Urinary bladder (tissue), 4 donors: Measurements from ENCODE around the gene MAPK1. TPM values are rescaled to one million over a fixed set of nuclear protein-coding genes. Genes with fewer than 3 reads are reported as not detected.
"Not testable (repeated sequence)": the region's sequence is repeated elsewhere in the genome, so short reads cannot be mapped to it uniquely, and the experiment has no call there.

Experiments used
- DNase-seq: peaks from one replicate; pipeline ENCODE4 v3.0.0-alpha.2; 2015; ENCODE audit errors: extremely low spot score
- H3K27ac ChIP-seq: one replicate; pipeline ENCODE4 v1.5.1; 2013; ENCODE audit warnings: low read depth, mild to moderate bottlenecking, moderate library complexity
- H3K36me3 ChIP-seq: one replicate; pipeline ENCODE4 v1.6.1; 2013; ENCODE audit warnings: mild to moderate bottlenecking, moderate library complexity; ENCODE audit not compliant: insufficient read depth
- H3K4me1 ChIP-seq: one replicate; pipeline ENCODE4 v1.6.1; 2013; ENCODE audit warnings: mild to moderate bottlenecking, moderate library complexity; ENCODE audit not compliant: insufficient read depth
- H3K4me3 ChIP-seq: one replicate; pipeline ENCODE4 v1.5.1; 2013; ENCODE audit warnings: low read depth, low read length
- WGBS: extraction: QIAGEN DNeasy Blood & Tissue Kit; methylation state at CpG from one replicate; pipeline ENCODE4 v1.1.7; 2013; 5-methylcytosine and 5-hydroxymethylcytosine counted together
- polyA plus RNA-seq: library from polyadenylated mRNA; stranded (reverse); fragments of 200-250 nt; gene quantifications from one replicate; pipeline ENCODE4 v1.2.3, GENCODE V29; 2013
- total RNA-seq: library from RNA; depleted of rRNA; stranded (reverse); fragments of >200 nt; gene quantifications from one replicate; pipeline ENCODE4 v1.2.3, GENCODE V29; 2014
- donor health status: healthy with polysubstance abuse.
- donor health status: healthy.

Gene MAPK1
- total and polyA plus RNA-seq, 2 donors = 39.2 to 72.9 TPM

- H3K27ac ChIP-seq = no peak overlapping the region
- no peaks in the 10 kb centered on the region for H3K4me1 ChIP-seq
- H3K4me3 ChIP-seq = no peak overlapping the region
- H3K36me3 ChIP-seq = no peaks in the 10 kb centered on the region
- 80% methylated on average over 11 of the region's 11 CpGs for WGBS
- DNase-seq = no peak
Measured at GRCh38 chr22:21791635-21792625, 75.5 kb downstream of the MAPK1 start.

DNA sequence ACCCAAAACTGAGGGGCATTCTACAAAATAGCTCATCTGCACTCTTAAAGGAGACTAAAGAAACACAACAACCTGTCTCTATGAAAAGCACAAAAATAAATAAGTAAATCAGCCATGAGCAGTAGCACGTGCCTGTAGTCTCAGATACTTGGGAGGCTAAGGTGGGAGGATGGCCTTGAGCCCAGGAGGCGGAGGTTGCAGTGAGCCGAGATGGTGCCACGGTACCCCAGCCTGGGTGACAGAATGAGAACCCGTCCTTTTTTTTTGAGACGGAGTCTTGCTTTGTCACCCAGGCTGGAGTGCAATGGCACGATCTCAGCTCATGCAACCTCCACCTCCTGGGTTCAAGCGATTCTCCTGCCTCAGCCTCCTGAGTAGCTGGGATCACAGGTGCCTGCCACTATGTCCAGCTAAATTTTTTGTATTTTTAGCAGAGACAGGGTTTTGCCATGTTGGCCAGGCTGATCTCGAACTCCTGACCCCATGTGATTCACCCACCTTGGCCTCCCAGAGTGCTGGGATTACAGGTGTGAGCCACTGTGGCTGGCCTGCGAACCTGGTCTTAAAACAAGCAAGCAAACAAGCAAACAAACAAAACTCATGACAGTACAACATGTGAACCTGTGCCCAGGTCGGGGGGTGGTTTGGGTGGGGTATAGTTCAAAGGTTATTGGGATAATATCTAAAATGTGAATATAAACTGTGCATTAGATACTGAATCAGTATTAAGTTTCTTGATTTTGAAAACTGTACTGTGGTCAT, 76.4 kb downstream of the MAPK1 start:
- not testable (repeated sequence) for H3K4me3 ChIP-seq, H3K36me3 ChIP-seq
- 93% methylated on average over 11 of the region's 11 CpGs for WGBS

DNA sequence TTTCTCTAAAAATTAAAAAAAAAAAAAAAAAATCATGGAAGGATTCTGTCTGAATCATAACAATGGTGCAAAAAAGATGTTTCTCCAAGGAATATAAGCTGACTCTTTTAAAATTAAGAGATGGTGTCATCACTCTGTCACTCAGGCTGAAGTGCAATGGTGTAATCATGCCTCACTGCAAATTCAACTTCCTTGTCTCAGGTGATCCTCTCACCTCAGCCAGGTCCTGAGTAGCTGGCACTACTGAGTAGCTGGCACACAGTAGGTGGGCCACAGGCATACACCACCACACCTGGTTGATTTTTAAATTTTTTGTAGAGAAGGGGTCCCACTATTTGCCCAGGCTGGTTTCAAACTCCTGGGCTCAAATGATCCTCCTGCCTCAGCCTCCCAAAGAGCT, 77.1 kb downstream of the MAPK1 start:
- Histone ChIP-seq H3K27ac (no peak overlapping the region), H3K4me3 (no peak overlapping the region), H3K4me1 (no peaks in the 10 kb centered on the region), H3K36me3 (no peaks in the 10 kb centered on the region)
- no peak for DNase-seq

More for the DNA sequence above, 76.4 kb downstream of the MAPK1 start:
- not testable (repeated sequence) for DNase-seq, H3K4me1 ChIP-seq, H3K27ac ChIP-seq

DNA sequence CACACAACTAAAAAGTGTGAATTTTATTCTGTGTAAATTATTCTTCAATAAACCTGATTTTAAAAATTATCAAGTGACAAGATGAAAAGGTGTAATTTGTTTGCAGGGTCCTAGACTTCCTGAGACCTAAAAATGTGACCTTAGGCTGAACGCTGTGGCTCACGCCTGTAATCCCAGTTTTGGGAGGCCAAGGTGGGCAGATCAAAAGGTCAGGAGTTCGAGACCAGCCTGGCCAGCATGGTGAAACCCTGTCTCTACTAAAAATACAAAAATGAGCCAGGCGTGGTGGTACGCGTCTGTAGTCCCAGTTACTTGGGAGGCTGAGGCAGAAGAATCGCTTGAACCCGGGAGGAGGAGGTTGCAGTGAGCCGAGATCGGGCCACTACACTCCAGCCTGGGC, 79.9 kb downstream of the MAPK1 start:
- H3K36me3 ChIP-seq, H3K27ac ChIP-seq, H3K4me3 ChIP-seq, H3K4me1 ChIP-seq, DNase-seq: not testable (repeated sequence)
- 95% methylated on average over 10 of the region's 10 CpGs for WGBS

GRCh38 chr22:21780259-21780658, 87.2 kb downstream of the MAPK1 start:
- no peak overlapping the region for H3K27ac ChIP-seq
- 95% methylated on average over 2 of the region's 2 CpGs for WGBS
- DNase-seq = no peak
- H3K36me3 ChIP-seq = no peaks in the 10 kb centered on the region
- H3K4me1 ChIP-seq = no peaks in the 10 kb centered on the region
- no peak overlapping the region for H3K4me3 ChIP-seq

DNA sequence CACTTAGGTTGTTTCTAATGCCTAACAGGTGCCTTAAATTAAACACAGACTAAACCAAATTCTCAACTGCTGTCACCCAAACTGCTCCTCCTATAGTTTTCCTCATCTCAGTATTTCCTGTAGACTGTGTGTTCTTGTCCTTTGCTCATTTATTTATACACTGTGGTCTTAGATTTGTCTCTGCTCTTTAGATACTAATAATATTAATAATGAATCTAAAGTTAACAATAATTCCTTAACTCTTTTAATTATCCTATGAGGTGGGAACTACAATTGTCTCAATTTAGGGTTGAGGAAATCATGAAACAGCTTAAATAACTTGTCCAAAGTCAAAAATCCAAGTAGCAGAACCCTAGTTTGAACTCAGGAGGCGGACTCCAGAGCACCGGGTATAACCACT, 88.0 kb downstream of the MAPK1 start:
- 92% methylated on average over 2 of the region's 2 CpGs for WGBS
- H3K27ac ChIP-seq = no peak overlapping the region
- no peak overlapping the region for H3K4me3 ChIP-seq
- no peaks in the 10 kb centered on the region for H3K4me1 ChIP-seq
- no peaks in the 10 kb centered on the region for H3K36me3 ChIP-seq
- no peak for DNase-seq

DNA sequence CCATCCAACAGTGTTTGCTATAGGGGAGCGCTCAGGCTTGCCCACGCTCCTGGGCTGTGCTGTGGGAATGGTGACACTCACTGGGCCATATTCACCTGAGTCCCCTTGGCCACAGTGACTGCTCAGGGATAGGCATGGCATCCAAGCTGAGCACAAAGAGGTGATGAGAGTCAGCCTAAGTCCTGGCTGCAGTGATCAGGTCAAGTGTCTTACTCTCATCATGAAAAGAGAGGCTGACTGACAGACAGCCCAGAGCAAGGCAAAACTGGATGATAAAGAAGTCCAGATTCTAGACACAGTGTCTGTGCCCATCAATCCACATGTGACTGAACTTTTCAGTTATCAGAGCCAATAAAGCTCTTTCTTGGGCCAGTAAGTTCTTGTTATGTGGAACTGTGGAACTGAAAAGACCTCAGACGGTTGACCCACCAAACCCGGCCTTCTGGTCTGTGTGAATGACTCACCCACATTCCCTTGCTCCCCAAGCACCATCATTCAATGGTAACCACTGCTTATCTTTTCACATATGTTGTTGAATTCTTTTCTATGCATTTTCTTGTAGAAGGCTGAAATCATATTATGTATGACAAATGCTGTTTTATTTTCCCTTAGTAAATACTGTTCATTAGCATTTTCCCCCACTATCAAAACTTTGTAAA, 88.6 kb downstream of the MAPK1 start:
- Histone ChIP-seq H3K4me1 (no peaks in the 10 kb centered on the region), H3K27ac (no peak overlapping the region), H3K4me3 (no peak overlapping the region), H3K36me3 (no peaks in the 10 kb centered on the region)
- 90% methylated on average over 4 of the region's 4 CpGs for WGBS
- no peak for DNase-seq

GRCh38 chr22:21771631-21771976, 95.8 kb downstream of the MAPK1 start:
- Histone ChIP-seq H3K4me3 (no peak overlapping the region), H3K27ac (no peak overlapping the region), H3K36me3 (no peaks in the 10 kb centered on the region), H3K4me1 (no peaks in the 10 kb centered on the region)
- WGBS = 96% methylated on average over 4 of the region's 4 CpGs
- no peak for DNase-seq

DNA sequence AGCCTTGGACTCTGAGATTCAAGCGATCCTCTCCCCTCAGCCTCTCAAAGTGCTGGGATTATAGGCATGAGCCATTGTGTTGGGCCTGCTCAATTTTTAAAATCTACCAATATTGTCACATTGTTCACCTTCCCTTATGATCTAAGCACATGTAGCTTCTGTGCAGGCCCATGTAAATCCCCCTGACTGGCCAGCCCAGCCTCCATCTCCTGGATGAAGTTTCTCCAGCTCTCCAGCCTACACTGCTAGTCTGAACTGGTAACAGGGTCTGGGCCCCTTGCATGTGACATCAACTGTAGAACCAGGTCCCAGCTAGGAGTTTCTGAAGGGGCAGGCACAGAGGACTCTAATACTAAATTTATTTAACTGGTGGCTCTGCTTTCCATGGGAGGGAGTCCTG, 99.0 kb downstream of the MAPK1 start:
- Histone ChIP-seq H3K27ac (no peak overlapping the region), H3K36me3 (no peaks in the 10 kb centered on the region), H3K4me1 (no peaks in the 10 kb centered on the region), H3K4me3 (no peak overlapping the region)
- DNase-seq = no peak
- 100% methylated on average over 1 of the region's 1 CpG for WGBS

GRCh38 chr22:21766691-21767462, 100.6 kb downstream of the MAPK1 start:
- WGBS = 85% methylated on average over 15 of the region's 15 CpGs
- no peak for DNase-seq
- no peak overlapping the region for H3K4me3 ChIP-seq
- H3K36me3 ChIP-seq = peaks cover 4% of the 10 kb centered on the region
- H3K4me1 ChIP-seq = no peaks in the 10 kb centered on the region
- H3K27ac ChIP-seq = no peak overlapping the region

DNA sequence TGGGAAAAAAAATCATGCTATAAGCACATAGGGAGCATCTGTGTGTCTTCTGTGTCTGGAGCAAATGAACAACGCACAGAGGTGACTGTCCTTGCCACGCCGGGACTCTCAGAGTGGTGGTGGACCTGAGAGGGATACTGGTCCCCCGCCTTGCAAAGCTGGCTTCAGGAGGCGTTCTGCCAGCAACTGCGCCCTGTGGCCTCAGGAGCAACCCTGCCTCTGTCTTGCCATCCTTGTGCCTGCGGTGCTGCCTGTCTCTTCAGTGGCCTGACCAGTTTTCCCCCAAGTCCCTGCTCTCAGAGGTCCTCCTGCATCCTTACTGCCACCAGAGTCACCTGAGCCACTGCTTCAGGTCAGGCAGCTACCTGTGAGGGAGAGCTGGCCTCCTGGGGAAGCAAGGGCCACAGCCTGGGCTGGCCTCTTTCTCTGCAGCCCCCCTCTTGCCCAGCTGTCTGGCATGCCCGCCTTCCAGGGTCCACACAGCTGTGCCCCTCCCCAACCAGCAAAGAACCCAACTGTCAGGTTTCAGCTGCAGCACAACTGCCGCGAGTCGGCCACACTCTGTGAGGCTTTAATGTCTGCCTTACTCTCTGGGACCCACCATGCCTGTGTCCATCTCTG, 101.4 kb downstream of the MAPK1 start:
- no peak overlapping the region for H3K27ac ChIP-seq
- 94% methylated on average over 11 of the region's 11 CpGs for WGBS
- H3K4me1 ChIP-seq = no peaks in the 10 kb centered on the region
- DNase-seq = no peak
- H3K36me3 ChIP-seq = peaks cover 5% of the 10 kb centered on the region
- H3K4me3 ChIP-seq = no peak overlapping the region

DNA sequence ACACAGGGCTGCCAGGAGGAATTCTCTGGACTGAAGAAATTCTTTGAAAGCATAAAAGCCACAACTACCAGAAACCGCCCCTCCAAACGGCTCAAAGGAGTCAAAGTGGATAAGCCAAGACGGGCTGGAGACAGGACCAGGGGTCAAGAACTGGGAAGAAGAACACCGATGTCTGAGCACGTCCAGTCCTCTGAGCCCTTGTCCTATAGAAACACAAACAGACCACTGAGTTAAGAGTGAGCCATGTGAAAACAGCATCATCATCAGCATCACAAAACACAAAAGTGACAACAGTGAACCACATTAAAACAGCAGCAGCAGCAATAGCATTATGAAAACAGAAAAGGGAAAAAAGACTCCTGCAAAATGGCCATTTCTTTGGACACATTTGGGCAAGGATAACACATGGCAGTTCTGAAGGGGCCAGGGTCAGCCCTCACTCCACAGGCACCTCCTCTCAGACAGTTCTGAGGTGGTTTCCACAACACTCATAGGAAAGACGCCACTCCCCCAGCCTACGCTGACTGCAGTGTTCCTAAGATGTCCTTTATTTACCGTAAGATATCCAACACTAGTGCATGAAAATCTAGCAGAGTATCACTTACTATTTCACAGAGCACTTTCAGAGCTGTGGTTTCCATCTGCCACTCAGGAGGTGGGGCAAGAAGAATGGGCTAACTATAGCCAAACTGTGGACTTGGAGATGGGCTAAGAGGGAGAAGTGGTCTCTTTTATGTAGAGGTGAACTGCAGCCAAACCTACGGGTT, 103.2 kb downstream of the MAPK1 start:
- no peak overlapping the region for H3K27ac ChIP-seq
- H3K4me1 ChIP-seq = no peaks in the 10 kb centered on the region
- WGBS = 90% methylated on average over 9 of the region's 9 CpGs
- DNase-seq = no peak
- peaks cover 5% of the 10 kb centered on the region for H3K36me3 ChIP-seq
- no peak overlapping the region for H3K4me3 ChIP-seq
